HL-60/S4 treated with retinoic acid at 250 ng/mL for 4 days and 3 days (cell line): ENCODE measurements around the gene ADAMTS3.

Experiments used
- in situ Hi-C: fragments of 300-500 bp; cut with MboI; formaldehyde crosslinking; loops from 2 replicates; pipeline ENCODE4 v1.7.0; 2022; ENCODE audit warnings: low sequenced_read_pairs

The ADAMTS3 gene

DNA sequence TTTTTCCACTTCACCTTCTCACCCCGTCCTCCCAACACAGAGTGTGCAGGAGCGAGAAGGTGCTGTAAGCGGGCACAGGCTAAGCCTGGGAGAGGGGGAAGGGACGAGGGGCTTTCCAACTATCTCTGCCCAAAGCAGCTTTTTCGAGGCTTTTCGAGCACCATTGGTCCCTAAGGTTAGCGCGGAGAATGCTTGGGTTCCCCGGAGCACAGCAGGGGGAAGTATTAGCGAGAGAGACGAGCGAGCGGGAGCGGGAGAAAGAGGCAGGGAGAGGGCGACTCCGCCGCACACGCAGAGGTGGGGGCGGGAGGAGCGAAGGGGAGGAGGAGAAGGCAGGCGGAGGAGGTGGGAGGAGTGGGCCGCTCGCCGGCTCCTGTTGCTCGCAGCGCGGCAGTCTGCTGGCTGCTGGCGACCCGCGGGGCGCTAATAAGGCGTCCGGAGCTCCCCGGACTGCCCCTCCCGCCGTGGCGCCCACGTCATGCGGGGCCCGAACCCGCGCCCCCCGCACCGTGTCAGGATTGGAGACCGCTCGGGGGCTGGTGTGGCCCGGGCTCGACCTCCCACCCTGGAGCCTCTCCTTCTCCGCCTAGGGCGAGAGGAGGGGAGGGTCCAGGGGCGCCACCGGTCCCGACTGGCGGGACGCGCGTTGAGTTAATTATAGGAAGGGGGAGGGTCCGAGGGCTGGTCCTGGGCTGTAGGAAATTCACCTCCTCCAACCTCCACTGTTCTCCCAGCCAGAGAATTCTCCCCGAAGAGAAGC is at the start of gene ADAMTS3:
TSS of gene ADAMTS3 (minus strand) at position 263 of the 760 bp plus-strand sequence. CDS start 459 bp downstream, outside the sequence.
- in situ Hi-C loops = no loop called here

DNA sequence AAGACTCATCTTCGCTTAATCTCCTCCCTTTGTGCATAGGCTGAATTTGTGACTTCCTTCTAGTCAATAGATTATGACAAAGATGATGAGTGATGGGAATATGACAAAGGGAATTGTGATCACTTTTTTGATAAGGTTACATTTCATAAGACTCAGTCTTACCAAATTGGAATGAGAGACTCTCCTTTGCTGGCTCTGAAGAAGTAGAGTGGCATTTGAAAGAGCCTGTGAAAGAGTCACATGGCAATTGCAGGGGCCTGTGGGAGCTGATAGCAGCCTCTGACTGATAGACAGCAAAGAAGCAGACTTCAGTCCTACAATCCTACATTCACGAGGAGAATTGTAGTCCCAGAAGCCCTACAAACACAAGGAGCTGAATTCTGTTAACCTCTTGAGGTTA is 44.9 kb upstream of the ADAMTS3 start:
- in situ Hi-C loops = no loop called here

DNA sequence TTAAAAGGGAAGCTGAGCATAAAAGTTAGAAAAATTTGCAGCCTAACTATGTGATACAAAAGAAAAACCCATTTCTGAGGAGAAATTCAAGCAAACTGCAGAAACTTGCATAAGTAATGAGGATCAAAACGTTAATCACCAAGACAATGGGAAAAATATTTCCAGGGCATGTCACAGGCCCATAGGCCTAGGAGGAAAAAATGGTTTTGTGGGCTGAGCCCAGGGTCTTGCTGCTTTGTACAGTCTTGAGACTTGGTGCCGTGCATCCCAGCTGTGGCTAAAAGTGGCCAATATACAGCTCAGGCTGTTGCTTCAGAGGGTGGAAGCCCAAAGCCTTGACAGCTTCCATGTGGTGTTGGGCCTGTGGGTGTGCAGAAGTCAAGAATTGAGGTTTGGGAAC is 37.7 kb upstream of the ADAMTS3 start:
- in situ Hi-C loops = no loop called here

DNA sequence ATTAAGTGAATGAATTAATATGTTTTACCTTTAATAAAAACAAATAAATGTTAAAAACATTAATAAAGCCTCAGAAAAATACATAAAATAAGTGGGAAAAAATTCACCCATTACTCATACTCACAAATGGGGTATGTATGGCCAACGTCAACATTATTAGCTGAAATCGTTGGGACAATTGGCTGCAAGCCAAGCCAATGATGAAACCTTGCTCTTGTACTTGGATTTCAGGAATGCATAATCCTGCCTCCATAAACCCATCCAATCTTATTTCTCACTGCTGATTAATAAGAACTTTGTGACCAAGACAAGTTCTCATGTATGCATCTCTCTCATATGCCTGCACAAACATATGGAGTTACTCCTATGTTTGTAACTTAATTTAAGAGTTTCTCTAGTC is 35.3 kb upstream of the ADAMTS3 start:
- in situ Hi-C loops = no loop called here

DNA sequence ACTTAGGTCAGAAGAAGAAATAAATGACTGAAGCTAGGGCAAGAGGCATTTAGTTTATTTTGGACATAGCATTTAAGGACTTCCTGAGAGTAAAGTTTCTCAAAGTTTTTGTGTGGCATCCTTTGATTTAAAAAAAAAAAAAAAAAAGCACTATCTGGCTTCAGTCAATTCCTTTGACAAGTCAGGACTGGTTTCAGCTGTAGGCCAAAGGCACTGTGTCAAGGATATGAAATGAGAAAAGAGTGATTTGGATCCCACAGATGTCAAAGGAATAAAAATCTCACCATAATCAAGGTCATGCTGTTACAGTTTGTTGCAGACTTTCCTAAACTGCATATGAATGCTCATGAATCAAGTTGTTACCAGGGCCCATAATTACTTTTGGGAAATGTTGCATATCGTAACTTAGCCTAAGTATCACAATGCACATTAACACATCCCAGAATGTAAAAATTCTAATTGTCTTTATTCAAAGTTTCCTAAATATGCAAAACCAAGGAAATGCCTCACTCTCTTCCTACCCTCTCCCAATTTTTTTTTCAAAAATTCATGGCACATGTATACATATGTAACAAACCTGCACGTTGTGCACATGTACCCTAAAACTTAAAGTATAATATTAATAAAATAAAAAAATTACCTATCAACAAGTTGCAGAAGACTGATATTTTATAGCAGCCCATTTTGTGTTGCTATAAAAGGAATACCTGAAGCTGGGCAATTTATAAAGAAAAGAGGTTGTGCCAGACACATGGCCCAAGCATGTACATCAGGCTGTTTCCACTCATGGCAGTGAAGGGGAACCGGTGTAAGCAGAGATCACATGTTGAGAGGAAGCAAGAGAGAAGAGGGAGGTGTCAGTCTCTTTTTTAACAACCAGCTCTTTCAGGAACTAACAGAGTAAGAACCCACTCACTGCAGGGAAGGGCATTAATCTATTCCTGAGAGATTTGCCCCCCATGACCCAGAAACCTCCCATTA is 33.7 kb upstream of the ADAMTS3 start:
- in situ Hi-C loops = no loop called here

DNA sequence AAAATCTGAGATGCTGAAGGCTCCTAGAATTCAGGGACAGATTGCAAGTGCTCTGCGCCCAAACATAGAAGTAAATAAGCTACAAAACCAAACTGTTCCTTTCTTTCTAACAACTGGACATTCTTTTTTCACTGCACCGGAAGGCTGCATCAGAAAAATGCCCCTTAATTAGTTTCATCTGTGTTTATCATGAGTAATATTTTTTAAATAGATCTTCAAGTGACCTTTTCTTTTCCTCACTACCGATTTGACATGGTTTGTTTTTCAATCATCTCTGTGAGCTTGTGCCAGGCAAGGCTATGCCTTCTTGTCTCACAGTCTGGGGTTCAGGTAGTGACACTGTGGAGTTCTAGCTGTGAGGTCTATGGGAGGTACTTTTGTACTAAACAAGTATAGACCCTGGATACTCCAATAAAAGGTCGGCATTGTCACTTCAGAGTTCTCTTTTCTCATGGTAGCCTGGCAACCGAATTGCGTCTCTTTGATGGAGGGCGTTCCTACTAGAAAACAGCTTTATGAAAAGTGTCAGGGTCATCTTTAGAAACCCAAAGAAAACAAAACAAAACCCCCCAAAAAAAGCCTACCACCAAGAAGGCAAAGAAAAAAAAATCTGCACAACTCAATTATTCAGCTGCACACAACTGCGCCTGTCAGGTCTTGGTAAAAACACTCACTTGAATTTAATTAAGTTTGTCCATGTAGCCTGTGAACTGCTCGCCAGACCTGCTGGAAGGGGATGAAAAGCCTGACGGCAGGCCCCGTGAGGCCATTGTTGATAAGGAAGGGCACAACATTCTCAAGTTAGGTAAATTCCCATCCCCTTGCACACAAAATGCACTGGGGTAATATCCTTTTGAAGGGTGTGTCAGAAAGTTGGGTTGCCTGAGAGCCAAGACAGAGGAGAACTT is 22.8 kb upstream of the ADAMTS3 start:
- in situ Hi-C loops = no loop called here

DNA sequence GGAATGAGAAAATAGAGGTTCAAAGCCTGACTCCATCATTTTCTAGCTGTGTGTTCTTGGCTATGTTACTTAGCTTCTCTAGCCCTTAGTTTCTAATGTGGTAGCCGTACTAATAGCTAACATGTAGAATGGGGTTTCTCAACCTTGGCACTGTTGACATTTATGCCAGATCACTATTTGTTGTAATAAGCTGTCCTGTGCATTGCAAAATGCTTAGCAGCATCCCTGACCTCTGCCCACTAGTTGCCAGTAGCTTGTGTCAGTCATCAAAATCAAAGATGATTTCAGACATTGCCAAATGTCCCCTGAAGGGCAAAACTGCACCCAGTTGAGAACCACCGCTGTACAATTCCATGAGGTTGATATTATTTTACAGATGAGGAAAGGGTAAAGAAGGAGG is 18.3 kb upstream of the ADAMTS3 start:
- in situ Hi-C loops = no loop called here

DNA sequence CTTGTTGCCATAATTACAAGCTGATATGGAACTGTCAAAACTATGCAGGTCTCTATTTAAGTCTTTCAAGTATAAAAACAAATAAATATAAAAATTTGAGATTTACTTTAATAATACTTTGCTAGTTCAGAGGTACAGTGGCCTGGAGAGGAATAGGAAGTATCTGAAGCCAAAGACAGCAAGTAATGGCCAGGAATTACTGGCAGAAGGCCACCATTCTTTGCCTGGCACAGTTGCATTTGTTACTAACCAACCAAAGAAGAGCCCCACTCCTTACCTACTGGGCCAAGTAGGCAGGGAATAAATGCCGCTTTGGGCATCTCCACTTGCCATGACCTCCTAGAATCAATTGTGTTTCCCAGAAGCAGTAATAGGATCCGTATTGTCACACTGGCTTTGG is 13.8 kb upstream of the ADAMTS3 start:
- in situ Hi-C loops = no loop called here

DNA sequence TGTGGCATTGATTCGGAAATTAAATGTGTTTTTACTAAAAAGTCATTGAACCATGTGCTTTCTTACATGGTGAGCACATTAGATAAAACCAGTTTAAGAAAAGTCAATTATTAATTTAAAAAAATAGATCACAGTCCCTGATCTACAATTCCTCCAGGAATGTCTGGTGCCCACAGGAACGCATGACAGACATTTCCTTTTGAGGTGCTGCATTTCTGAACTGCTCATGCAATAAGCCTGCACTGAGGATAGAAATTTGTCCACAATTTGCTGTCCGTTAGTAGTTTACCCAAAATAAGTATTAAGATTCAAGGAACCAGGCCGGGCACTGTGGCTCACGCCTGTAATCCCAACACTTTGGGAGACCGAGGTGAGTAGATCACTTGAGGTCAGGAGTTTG is 8.2 kb upstream of the ADAMTS3 start:
- in situ Hi-C loops = no loop called here

DNA sequence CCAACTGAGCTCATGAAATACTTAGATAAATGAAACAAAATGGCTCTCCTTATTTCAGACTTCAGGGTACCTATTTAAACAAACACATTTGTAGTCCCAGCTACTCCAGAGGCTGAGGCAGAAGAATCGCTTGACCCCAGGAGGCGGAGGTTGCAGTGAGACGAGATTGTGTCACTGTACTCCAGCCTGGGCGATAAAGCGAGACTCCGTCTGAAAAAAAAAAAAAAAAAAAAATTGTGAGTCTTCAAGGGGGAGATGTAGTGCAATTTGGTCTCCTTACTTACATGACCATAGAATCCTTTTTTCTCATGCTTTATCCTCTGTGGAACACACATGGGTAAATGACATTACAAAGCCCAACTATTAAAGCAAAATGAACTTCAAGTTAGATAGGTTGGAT is 2.3 kb upstream of the ADAMTS3 start:
- in situ Hi-C loops = no loop called here

DNA sequence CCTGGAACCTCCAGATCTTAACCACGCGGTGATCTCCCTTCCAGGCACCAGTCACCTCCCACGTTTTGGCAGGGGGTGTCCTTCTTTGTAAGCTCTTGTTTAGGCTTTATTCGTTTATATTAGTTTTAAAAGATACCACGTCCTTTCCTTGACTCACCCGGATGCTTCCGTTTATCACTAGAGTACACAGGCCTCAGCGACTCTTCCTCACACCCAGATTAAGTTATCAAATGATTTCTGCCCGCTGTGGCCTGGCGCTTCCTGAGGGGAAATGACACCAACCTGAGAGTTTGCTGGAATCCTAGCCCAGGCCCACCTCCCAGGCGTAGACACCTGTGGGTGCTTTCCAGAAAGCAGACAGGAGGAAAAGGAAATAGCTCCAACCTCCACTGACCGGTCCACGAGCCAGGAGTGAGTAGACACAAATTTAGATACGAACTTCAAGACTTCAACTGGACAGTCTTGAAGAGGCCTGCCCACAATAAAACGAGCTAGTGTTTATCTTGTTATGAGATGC is 756 bp upstream of the ADAMTS3 start:
- in situ Hi-C loops = no loop called here

DNA sequence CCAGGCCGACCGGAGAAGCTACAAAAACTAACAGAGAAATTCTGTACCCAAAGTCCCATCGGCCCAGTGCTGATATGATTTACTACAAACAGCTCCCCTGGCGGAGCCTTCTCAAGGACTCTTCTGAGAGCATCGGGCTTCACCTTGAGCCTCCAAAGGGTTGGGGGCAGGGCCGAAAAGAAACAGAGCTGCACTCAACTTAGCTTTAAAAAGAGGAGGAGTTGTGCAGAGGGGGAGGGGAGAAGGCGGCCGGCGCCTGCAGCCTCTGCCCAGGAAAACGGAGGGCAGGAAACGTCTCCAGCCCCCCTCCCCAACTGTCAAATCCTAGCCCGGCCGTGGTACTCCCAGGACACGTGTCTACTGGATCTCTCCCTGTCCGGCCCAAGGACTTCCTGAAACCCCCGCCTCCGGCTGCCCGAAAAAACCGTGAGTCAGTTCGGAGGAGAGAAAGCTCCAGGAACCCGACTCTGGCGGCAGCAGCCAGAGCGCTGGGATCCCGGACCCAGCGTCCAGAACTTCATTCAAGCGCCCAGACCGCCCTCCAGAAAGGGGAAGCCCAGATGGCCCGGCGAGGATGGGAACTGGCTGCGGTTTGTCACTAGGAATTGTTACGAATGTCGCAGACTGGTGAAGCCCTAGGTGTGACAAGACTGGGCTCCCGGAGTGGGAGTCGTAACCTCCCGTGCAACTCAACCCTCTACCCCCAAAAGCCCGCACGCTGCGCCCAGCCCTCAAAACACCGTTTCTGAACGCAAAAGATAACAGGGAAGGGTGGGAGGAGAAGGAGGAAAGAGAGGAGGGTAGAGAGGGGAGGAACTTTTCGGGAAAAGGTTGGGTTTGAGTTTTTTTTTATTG is 973 bp downstream of the ADAMTS3 start:
- in situ Hi-C loops = no loop called here

DNA sequence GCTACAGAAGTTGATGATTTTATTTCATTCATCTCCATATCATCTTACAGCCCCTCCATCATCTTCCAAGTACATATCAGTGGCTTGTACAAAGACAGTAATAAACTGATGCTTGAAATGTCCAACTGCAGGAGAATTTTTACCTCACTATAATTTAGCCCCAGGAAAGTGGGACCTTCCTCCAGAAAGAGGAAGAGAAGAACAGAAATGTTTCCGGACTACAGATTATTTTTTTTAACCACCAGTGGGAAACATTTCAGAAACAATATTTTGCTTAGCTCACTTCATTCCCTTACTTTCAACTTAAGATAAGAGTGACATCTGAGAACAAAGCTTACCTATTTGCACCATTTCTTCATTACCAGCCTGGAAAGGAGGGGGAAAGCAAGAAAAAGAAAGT is 2.0 kb downstream of the ADAMTS3 start:
- in situ Hi-C loops = no loop called here

DNA sequence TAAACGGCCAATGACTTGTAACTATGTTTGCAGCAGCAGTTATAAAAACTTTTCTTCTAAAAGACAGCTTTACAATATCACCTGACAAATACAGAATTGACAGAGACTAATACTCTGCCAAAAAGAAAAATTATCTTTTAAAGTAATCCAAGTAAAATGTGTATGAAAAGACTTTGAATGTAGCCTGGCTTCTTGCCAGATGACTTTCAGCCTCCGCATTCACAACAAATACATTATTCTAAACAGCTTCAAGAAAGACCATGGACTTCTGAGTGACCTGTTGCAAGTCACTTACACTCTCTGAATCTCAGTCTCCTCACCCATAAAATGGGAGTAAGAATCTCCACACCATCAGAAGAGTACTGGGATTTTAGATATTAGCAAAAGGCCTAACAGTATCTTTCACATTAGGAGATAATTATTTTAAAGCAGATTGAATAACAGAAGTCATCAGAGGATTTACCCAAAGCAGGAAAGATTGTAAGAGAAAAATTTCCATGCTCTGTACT is 2.5 kb downstream of the ADAMTS3 start:
- in situ Hi-C loops = no loop called here

DNA sequence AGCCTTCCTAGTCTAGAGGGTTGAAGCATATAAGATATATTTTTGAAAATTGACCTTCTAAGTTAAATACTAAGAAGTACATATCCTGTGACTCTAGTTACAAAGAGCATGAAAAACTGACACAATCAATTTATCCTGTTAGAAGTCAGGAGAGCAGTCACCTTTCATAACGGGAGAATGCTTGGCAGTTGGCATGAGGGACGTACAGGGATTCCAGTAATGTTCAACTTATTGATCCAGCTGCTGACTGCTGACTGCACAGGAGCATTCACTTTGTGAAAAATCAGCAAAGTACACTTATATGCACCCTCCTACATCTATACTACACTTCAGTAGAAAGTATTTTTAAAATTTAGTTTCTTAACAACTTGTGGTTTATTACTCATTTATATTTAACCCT is 4.2 kb downstream of the ADAMTS3 start:
- in situ Hi-C loops = no loop called here

DNA sequence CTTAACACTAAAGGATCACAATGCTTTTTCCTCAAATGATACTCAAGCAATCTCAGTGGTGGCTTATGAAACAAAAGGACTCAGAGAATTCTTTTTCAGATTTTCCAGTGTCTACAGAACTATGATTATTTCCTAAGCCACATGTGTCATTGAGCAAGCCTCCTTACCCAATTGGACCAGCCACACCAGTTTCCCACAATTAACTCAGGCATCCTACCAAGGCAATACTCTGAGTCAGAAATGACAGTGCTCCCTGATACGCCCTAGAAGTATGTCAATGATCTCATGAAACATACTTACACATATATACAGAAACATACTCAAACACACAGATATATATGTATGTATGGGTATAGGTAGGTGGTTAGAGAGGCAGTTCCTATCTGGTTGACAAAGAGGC is 4.8 kb downstream of the ADAMTS3 start:
- in situ Hi-C loops = no loop called here

DNA sequence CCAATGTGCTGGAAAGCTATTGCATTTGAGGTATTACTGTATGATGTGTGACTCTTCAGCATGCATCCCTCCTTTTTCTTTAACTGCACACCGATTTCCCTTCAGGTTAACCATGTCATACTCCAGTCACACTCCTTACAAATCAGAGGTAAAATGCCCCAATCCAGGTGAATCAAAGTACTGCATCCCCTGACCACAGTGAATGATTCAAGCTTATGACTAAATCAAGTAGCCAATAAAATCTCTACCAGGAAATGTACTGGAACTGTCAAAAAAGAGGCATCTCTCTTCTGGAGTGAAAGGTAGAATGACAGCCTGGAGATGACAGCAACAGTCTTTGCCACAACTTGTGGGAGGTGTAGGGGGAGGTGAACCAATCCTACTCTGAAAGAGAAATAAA is 10.4 kb downstream of the ADAMTS3 start:
- in situ Hi-C loops = no loop called here

DNA sequence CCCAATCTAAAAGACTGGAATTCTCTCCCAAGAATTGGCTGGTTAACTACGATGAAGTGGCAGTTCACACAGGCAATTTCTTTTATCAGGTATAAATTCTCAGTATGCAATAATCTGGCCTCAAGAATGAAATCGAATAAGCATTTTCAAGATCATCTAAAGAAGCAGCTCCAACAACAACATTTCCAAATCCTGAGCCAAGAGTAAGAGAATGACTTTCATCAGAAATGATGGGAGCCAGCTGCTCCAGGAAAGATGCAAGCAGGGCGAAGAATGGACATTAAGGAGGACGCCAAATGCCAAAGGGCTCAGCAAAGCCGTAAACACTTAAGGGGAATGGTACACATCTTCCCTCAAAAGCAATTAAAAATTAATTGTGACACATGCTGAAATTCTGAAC is 12.0 kb downstream of the ADAMTS3 start:
- in situ Hi-C loops = no loop called here

DNA sequence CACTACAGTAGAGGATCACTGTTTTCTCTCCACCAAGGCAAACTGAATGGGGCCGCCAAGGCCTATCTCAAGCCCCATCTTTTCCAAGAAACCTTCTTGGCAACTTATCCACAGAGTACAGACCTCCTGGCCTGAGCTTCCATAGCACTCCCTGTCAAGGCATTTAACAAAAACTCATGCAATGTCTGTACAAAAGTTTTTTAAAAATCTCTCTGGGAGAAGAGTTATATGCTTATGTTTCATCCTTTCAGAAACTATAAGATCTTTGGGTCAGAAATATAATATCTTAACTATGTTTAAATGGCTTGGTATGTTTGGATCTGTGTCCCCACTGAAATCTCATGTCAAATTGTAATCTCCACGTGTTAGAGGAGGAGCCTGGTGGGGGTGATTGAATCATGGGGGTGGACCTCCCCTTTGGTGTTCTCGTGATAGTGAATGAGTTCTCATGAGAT is 13.6 kb downstream of the ADAMTS3 start:
- in situ Hi-C loops = no loop called here
